Neuronal stem cell (in vitro differentiated cells): ENCODE results near the gene RSAD1.
A peak's percentile ranks its signal among the peaks of the same experiment; 100 is the strongest.

ENCODE experiments used
- DNase-seq: peaks from one replicate; pipeline ENCODE4 v3.0.0-alpha.2; 2013; ENCODE audit warnings: low spot score
- H2AFZ ChIP-seq: one replicate; pipeline ENCODE4 v1.6.1; 2013; ENCODE audit warnings: mild to moderate bottlenecking, low read length, inconsistent platforms
- H2AK5ac ChIP-seq: 2 replicates; pipeline ENCODE4 v1.6.1; 2013; ENCODE audit warnings: low read depth, mild to moderate bottlenecking, inconsistent platforms, low read length, moderate library complexity, mixed read lengths
- H2BK120ac ChIP-seq: 2 replicates; pipeline ENCODE4 v1.6.1; 2013; ENCODE audit warnings: low read depth, mild to moderate bottlenecking, inconsistent platforms, low read length, moderate library complexity, mixed read lengths
- H2BK12ac ChIP-seq: one replicate; pipeline ENCODE4 v1.6.1; 2013; ENCODE audit warnings: low read length, inconsistent platforms
- H2BK15ac ChIP-seq: 2 replicates; pipeline ENCODE4 v1.6.1; 2013; ENCODE audit warnings: mild to moderate bottlenecking, low read length, inconsistent platforms, mixed read lengths
- H2BK5ac ChIP-seq: one replicate; pipeline ENCODE4 v1.6.1; 2013; ENCODE audit warnings: inconsistent platforms, mild to moderate bottlenecking, low read length, moderate library complexity
- H3K14ac ChIP-seq: one replicate; pipeline ENCODE4 v1.6.1; 2013; ENCODE audit warnings: low read length, inconsistent platforms
- H3K18ac ChIP-seq: 2 replicates; pipeline ENCODE4 v1.6.1; 2013; ENCODE audit warnings: low read length, inconsistent platforms
- H3K23ac ChIP-seq: 2 replicates; pipeline ENCODE4 v1.6.1; 2013; ENCODE audit warnings: low read depth, mild to moderate bottlenecking, mixed read lengths, low read length, inconsistent platforms; ENCODE audit not compliant: poor library complexity
- H3K27ac ChIP-seq: replicated peaks from 3 replicates; pipeline ENCODE4 v1.5.1; 2013; ENCODE audit warnings: low read length, inconsistent platforms
- H3K27me3 ChIP-seq, 3 experiments: 2 replicates each; pipeline ENCODE4 v1.6.1; 2013; ENCODE audit warnings: low read length in 3 of 3, mild to moderate bottlenecking in 2 of 3, inconsistent platforms in 1 of 3, low read depth in 1 of 3, mixed read lengths in 1 of 3, moderate library complexity in 1 of 3; ENCODE audit not compliant: control insufficient read depth in 3 of 3, insufficient read depth in 3 of 3
- H3K36me3 ChIP-seq, 2 donors: replicated peaks in 1 of 2; 2 replicates each; pipeline ENCODE4 v1.6.1; 2013; ENCODE audit warnings: low read length in 2 of 2; ENCODE audit not compliant: control insufficient read depth in 2 of 2, insufficient read depth in 2 of 2
- H3K4ac ChIP-seq: 2 replicates; pipeline ENCODE4 v1.6.1; 2013; ENCODE audit warnings: inconsistent platforms, mild to moderate bottlenecking, low read length, moderate library complexity
- H3K4me1 ChIP-seq, 2 donors: 1 replicate in 1 of 2; 2 replicates in 1 of 2; pipeline ENCODE4 v1.6.1; 2013; ENCODE audit warnings: low read length in 2 of 2, low read depth in 1 of 2; ENCODE audit not compliant: control insufficient read depth in 2 of 2, insufficient read depth in 1 of 2
- H3K4me2 ChIP-seq: one replicate; pipeline ENCODE4 v1.6.1; 2013; ENCODE audit warnings: mild to moderate bottlenecking, low read length, inconsistent platforms; ENCODE audit not compliant: insufficient read depth, poor library complexity, severe bottlenecking
- H3K4me3 ChIP-seq, 2 donors: 2 replicates each; pipeline ENCODE4 v1.5.1; 2013; ENCODE audit warnings: low read length in 2 of 2, mild to moderate bottlenecking in 2 of 2, inconsistent platforms in 1 of 2, moderate library complexity in 1 of 2
- H3K79me1 ChIP-seq: one replicate; pipeline ENCODE4 v1.6.1; 2013; ENCODE audit warnings: low read depth, mild to moderate bottlenecking, inconsistent platforms, low read length, moderate library complexity
- H3K9ac ChIP-seq: one replicate; pipeline ENCODE4 v1.6.1; 2013; ENCODE audit warnings: mild to moderate bottlenecking, low read depth, low read length, inconsistent platforms; ENCODE audit not compliant: poor library complexity
- H3K9me3 ChIP-seq, 2 donors: replicated peaks in 1 of 2; 2 replicates each; pipeline versions ENCODE3 to v1.6.1; 2013; ENCODE audit warnings: low read length in 2 of 2, mild to moderate bottlenecking in 2 of 2, inconsistent platforms in 1 of 2, low read depth in 1 of 2, mixed read lengths in 1 of 2, moderate library complexity in 1 of 2; ENCODE audit not compliant: control insufficient read depth in 2 of 2, insufficient read depth in 1 of 2
- H4K8ac ChIP-seq: one replicate; pipeline ENCODE4 v1.6.1; 2013; ENCODE audit warnings: low read depth, mild to moderate bottlenecking, inconsistent platforms, low read length, moderate library complexity
- H4K91ac ChIP-seq: one replicate; pipeline ENCODE4 v1.6.1; 2013; ENCODE audit warnings: low read length, low read depth, mild to moderate bottlenecking, inconsistent platforms; ENCODE audit not compliant: poor library complexity
- WGBS, 2 donors: extraction: QIAGEN DNeasy Blood & Tissue Kit; methylation state at CpG; one replicate each; pipeline ENCODE4 v1.1.7; 2013; ENCODE audit warnings: missing lambda C conversion rate in 2 of 2, mixed read lengths in 1 of 2; ENCODE audit not compliant: insufficient read length in 2 of 2, insufficient replicate concordance in 1 of 2; ENCODE audit errors: extremely low coverage in 2 of 2; 5-methylcytosine and 5-hydroxymethylcytosine counted together

The RSAD1 gene

GRCh38 chr17:50479522-50480141, 972 bp downstream of the RSAD1 start:
- Histone ChIP-seq H3K23ac (no peak overlapping the region), H3K36me3 (peaks cover 0 to 14% of the 10 kb centered on the region in 2 donors), H2AK5ac (peak overlapping the region; percentile 60), H2BK15ac (no peak overlapping the region), H3K9ac (no peak overlapping the region), H3K4ac (no peak overlapping the region), H2BK5ac (no peak overlapping the region), H2AFZ (peak overlapping the region; percentile 98), H3K9me3 (no peaks in the 10 kb centered on the region), H4K91ac (no peak overlapping the region), H3K18ac (peak overlapping the region; percentile 35), H3K27me3 (peaks cover 0 to 21% (median 6%) of the 10 kb centered on the region in 3 experiments), H3K79me1 (no peaks in the 10 kb centered on the region), H3K27ac (no peak overlapping the region), H3K4me2 (peak overlapping the region; percentile 99), H4K8ac (no peak overlapping the region), H2BK12ac (no peak overlapping the region), H3K4me1 (peaks cover 5 to 7% of the 10 kb centered on the region in 2 donors), H2BK120ac (no peak overlapping the region), H3K4me3 (peak overlapping the region; percentile 62 to 85), H3K14ac (peak overlapping the region; percentile 86)
- peak; percentile 46 for DNase-seq
- no CpG with 5 or more reads among the region's 19 CpGs for WGBS, 2 donors

GRCh38 chr17:50480142-50480764, 1.6 kb downstream of the RSAD1 start:
- Histone ChIP-seq H3K27ac (no peak overlapping the region), H3K18ac (no peak overlapping the region), H3K9ac (no peak overlapping the region), H2BK15ac (no peak overlapping the region), H2AFZ (no peak overlapping the region), H2AK5ac (peak overlapping the region; percentile 60), H4K8ac (no peak overlapping the region), H4K91ac (no peak overlapping the region), H3K4me3 (no peak overlapping the region), H2BK120ac (no peak overlapping the region), H2BK5ac (no peak overlapping the region), H3K14ac (no peak overlapping the region), H3K36me3 (peaks cover 2 to 18% of the 10 kb centered on the region in 2 donors), H3K4me2 (no peak overlapping the region), H3K4me1 (peaks cover 5 to 7% of the 10 kb centered on the region in 2 donors), H3K4ac (no peak overlapping the region), H3K79me1 (no peaks in the 10 kb centered on the region), H2BK12ac (no peak overlapping the region), H3K23ac (no peak overlapping the region), H3K9me3 (no peaks in the 10 kb centered on the region), H3K27me3 (peaks cover 0 to 14% (median 6%) of the 10 kb centered on the region in 3 experiments)
- WGBS, 2 donors = no CpG with 5 or more reads among the region's 7 CpGs
- no peak for DNase-seq

- H2BK12ac ChIP-seq = no peak overlapping the region
- WGBS, 2 donors = 100% methylated on average over 1 of the region's 2 CpGs; no CpG with 5 or more reads in 1 of the 2 donors
- H3K4ac ChIP-seq = no peak overlapping the region
- H2AK5ac ChIP-seq = no peak overlapping the region
- no peak overlapping the region for H2AFZ ChIP-seq
- H3K14ac ChIP-seq = no peak overlapping the region
- H4K8ac ChIP-seq = no peak overlapping the region
- no peak overlapping the region for H2BK120ac ChIP-seq
- no peaks in the 10 kb centered on the region for H3K79me1 ChIP-seq
- H4K91ac ChIP-seq = no peak overlapping the region
- H3K36me3 ChIP-seq = peaks cover 2 to 18% of the 10 kb centered on the region in 2 donors
- peaks cover 0 to 9% (median 6%) of the 10 kb centered on the region in 3 experiments for H3K27me3 ChIP-seq
- H3K18ac ChIP-seq = no peak overlapping the region
- no peak overlapping the region for H2BK5ac ChIP-seq
- H2BK15ac ChIP-seq = no peak overlapping the region
- H3K4me3 ChIP-seq = no peak overlapping the region
- DNase-seq = no peak
- H3K9me3 ChIP-seq = no peaks in the 10 kb centered on the region
- no peak overlapping the region for H3K9ac ChIP-seq
- H3K27ac ChIP-seq = no peak overlapping the region
- H3K4me1 ChIP-seq = peaks cover 5 to 7% of the 10 kb centered on the region in 2 donors
- H3K4me2 ChIP-seq = no peak overlapping the region
- H3K23ac ChIP-seq = no peak overlapping the region
These were observed 2.3 kb downstream of the RSAD1 start for GRCh38 chr17:50480854-50481490.

- Histone ChIP-seq H3K4me3 (no peak overlapping the region), H2BK5ac (no peak overlapping the region), H3K9me3 (no peaks in the 10 kb centered on the region), H3K18ac (no peak overlapping the region), H2AK5ac (no peak overlapping the region), H3K9ac (no peak overlapping the region), H3K23ac (no peak overlapping the region), H2BK12ac (no peak overlapping the region), H3K4me1 (peaks cover 5 to 7% of the 10 kb centered on the region in 2 donors), H3K79me1 (no peaks in the 10 kb centered on the region), H3K27me3 (peaks cover 0 to 4% (median 2%) of the 10 kb centered on the region in 3 experiments), H4K8ac (no peak overlapping the region), H3K14ac (no peak overlapping the region), H3K27ac (no peak overlapping the region), H2BK120ac (no peak overlapping the region), H4K91ac (no peak overlapping the region), H3K36me3 (peaks cover 2 to 18% of the 10 kb centered on the region in 2 donors), H3K4me2 (no peak overlapping the region), H2AFZ (no peak overlapping the region), H3K4ac (no peak overlapping the region), H2BK15ac (no peak overlapping the region)
- WGBS, 2 donors = no CpG with 5 or more reads among the region's 4 CpGs
- DNase-seq = no peak
These were observed 3.0 kb downstream of the RSAD1 start for GRCh38 chr17:50481648-50482047.
